Neural progenitor cell (in vitro differentiated cells): ENCODE measurements around the gene CAMK2D. TPM values are rescaled to one million over a fixed set of nuclear protein-coding genes. Genes with fewer than 3 reads are reported as not detected.

Experiments used
- DNase-seq: peaks from one replicate; pipeline ENCODE4 v3.0.0-alpha.2; 2016; ENCODE audit warnings: low spot score
- H2AFZ ChIP-seq: fragments of 200-600 bp; sonication (generic); replicated peaks from 2 replicates; pipeline ENCODE4 v1.6.1; 2016; ENCODE audit warnings: antibody characterized with exemption
- H3F3A ChIP-seq: fragments of 200-600 bp; sonication (generic); 2 replicates; pipeline ENCODE4 v1.6.1; 2016; ENCODE audit warnings: antibody characterized with exemption, low read depth
- H3K27ac ChIP-seq: fragments of 200-600 bp; sonication (generic); 2 replicates; pipeline ENCODE4 v1.5.1; 2016; ENCODE audit warnings: mild to moderate bottlenecking
- H3K27me3 ChIP-seq: fragments of 200-600 bp; sonication (generic); 2 replicates; pipeline ENCODE4 v1.6.1; 2016; ENCODE audit warnings: mild to moderate bottlenecking, moderate library complexity
- H3K36me3 ChIP-seq: fragments of 200-600 bp; sonication (generic); 2 replicates; pipeline ENCODE4 v1.5.1; 2016
- H3K4me1 ChIP-seq: fragments of 200-600 bp; sonication (generic); 2 replicates; pipeline ENCODE4 v1.6.1; 2016; ENCODE audit warnings: mixed run types
- H3K4me2 ChIP-seq: fragments of 200-600 bp; sonication (generic); 2 replicates; pipeline ENCODE4 v1.6.1; 2016
- H3K4me3 ChIP-seq: fragments of 200-600 bp; sonication (generic); 2 replicates; pipeline ENCODE4 v1.5.1; 2016
- H3K79me2 ChIP-seq: fragments of 200-600 bp; sonication (generic); 2 replicates; pipeline ENCODE4 v1.6.1; 2016; ENCODE audit warnings: low read depth
- H3K9ac ChIP-seq: fragments of 200-600 bp; sonication (generic); 2 replicates; pipeline ENCODE4 v1.6.1; 2016
- H3K9me3 ChIP-seq: fragments of 200-600 bp; sonication (generic); 2 replicates; pipeline ENCODE4 v1.5.1; 2016; ENCODE audit warnings: low read depth
- H4K20me1 ChIP-seq: fragments of 200-600 bp; sonication (generic); 2 replicates; pipeline ENCODE4 v1.6.1; 2016; ENCODE audit warnings: low read depth
- H3K27ac Mint-ChIP-seq: 3 replicates; pipeline ENCODE4 v1.8.0; 2021; ENCODE audit warnings: mixed read lengths
- H3K27me3 Mint-ChIP-seq: 2 replicates; pipeline ENCODE4 v1.8.0; 2022; ENCODE audit warnings: low read depth, mild to moderate bottlenecking, inconsistent platforms, moderate library complexity, mixed read lengths; ENCODE audit not compliant: insufficient read depth
- H3K36me3 Mint-ChIP-seq: 3 replicates; pipeline ENCODE4 v1.8.0; 2021; ENCODE audit warnings: mixed read lengths
- H3K4me1 Mint-ChIP-seq: 3 replicates; pipeline ENCODE4 v1.8.0; 2021; ENCODE audit warnings: mixed read lengths
- H3K4me3 Mint-ChIP-seq: 3 replicates; pipeline ENCODE4 v1.8.0; 2021; ENCODE audit warnings: mild to moderate bottlenecking, moderate library complexity, mixed read lengths
- H3K9me3 Mint-ChIP-seq: 3 replicates; pipeline ENCODE4 v1.8.0; 2020; ENCODE audit warnings: mixed read lengths
- CTCF ChIP-seq: fragments of 200-600 bp; sonication (generic); IDR thresholded peaks from 2 replicates; pipeline ENCODE4 v1.5.1; 2017; ENCODE audit warnings: antibody characterized with exemption, mild to moderate bottlenecking
- EZH2 ChIP-seq: fragments of 200-600 bp; sonication (generic); IDR thresholded peaks from 2 replicates; pipeline ENCODE4 v1.6.1; 2017; ENCODE audit warnings: antibody characterized with exemption, mild to moderate bottlenecking, moderate library complexity
- EZH2phosphoT487 ChIP-seq: fragments of 200-600 bp; sonication (generic); IDR thresholded peaks from 2 replicates; pipeline ENCODE4 v1.6.1; 2017; ENCODE audit warnings: antibody characterized with exemption
- total RNA-seq: library from RNA; depleted of rRNA; stranded (reverse); fragments of >200 nt; gene quantifications from 2 replicates; pipeline ENCODE4 v1.2.3, GENCODE V29; 2015; ENCODE audit warnings: low replicate concordance

Gene CAMK2D
- total RNA-seq, 1 donor from 2014 or later, result 33.2 TPM

- H3K4me2 ChIP-seq, result no peak overlapping the region
- TF ChIP-seq EZH2 (no peak), EZH2phosphoT487 (no peak), CTCF (no peak)
- no peak overlapping the region for H2AFZ ChIP-seq
- Mint-ChIP-seq H3K36me3 (no peaks in the 10 kb centered on the region), H3K4me3 (no peak overlapping the region), H3K4me1 (peaks cover 2% of the 10 kb centered on the region), H3K27me3 (peaks cover 3% of the 10 kb centered on the region), H3K27ac (no peak overlapping the region), H3K9me3 (no peaks in the 10 kb centered on the region)
- no peaks in the 10 kb centered on the region for H3K27me3 ChIP-seq
- DNase-seq, result no peak
- no peak overlapping the region for H3K4me3 ChIP-seq
- H3K4me1 ChIP-seq, result peaks cover 6% of the 10 kb centered on the region
- no peak overlapping the region for H3K27ac ChIP-seq
- no peak overlapping the region for H3K9ac ChIP-seq
- H3F3A ChIP-seq, result no peaks in the 10 kb centered on the region
- no peaks in the 10 kb centered on the region for H3K36me3 ChIP-seq
- no peaks in the 10 kb centered on the region for H4K20me1 ChIP-seq
- H3K9me3 ChIP-seq, result no peaks in the 10 kb centered on the region
- no peaks in the 10 kb centered on the region for H3K79me2 ChIP-seq
Measured at GRCh38 chr4:113564493-113564892, 197.0 kb downstream of the CAMK2D start.

GRCh38 chr4:113563691-113564378 lies 197.7 kb downstream of the CAMK2D start:
- Histone ChIP-seq H3F3A (no peaks in the 10 kb centered on the region), H3K79me2 (no peaks in the 10 kb centered on the region), H3K27me3 (no peaks in the 10 kb centered on the region), H2AFZ (no peak overlapping the region), H4K20me1 (no peaks in the 10 kb centered on the region), H3K4me2 (no peak overlapping the region), H3K27ac (no peak overlapping the region), H3K4me1 (peaks cover 6% of the 10 kb centered on the region), H3K9me3 (no peaks in the 10 kb centered on the region), H3K36me3 (no peaks in the 10 kb centered on the region), H3K9ac (no peak overlapping the region), H3K4me3 (no peak overlapping the region)
- Mint-ChIP-seq H3K36me3 (no peaks in the 10 kb centered on the region), H3K27ac (no peak overlapping the region), H3K4me3 (no peak overlapping the region), H3K9me3 (no peaks in the 10 kb centered on the region), H3K4me1 (peaks cover 2% of the 10 kb centered on the region), H3K27me3 (peaks cover 3% of the 10 kb centered on the region)
- TF ChIP-seq EZH2phosphoT487 (no peak), CTCF (no peak), EZH2 (no peak)
- no peak for DNase-seq

DNA sequence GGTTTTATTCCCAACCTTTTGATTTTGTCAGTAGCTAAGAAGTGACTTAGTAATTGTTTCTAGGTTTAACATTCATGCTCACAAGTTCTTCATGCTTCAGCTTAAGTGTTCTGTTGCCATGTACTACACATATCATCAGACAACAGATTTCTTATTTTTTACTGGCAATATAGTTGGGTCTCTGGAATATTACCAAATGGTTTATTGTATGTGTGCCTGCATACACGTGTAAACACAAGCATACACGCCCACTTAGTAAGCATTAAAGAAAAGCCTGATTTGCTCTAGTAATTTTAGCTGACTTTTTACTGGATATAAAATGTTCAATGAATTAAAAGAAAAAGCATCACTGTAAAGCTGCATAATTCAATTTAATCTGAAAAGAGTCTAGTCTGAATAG lies 199.8 kb downstream of the CAMK2D start:
- no peak overlapping the region for H3K27ac ChIP-seq
- no peak for TF ChIP-seq EZH2phosphoT487
- no peak for TF ChIP-seq EZH2
- no peak overlapping the region for H2AFZ ChIP-seq
- no peaks in the 10 kb centered on the region for H3K36me3 ChIP-seq
- H3K4me1 ChIP-seq, result peaks cover 6% of the 10 kb centered on the region
- no peak for DNase-seq
- no peak overlapping the region for H3K4me3 ChIP-seq
- no peaks in the 10 kb centered on the region for H3K9me3 Mint-ChIP-seq
- no peak overlapping the region for H3K27ac Mint-ChIP-seq
- peaks cover under 1% of the 10 kb centered on the region for H3K4me1 Mint-ChIP-seq
- H3K79me2 ChIP-seq, result no peaks in the 10 kb centered on the region
- H3F3A ChIP-seq, result no peaks in the 10 kb centered on the region
- no peaks in the 10 kb centered on the region for H3K36me3 Mint-ChIP-seq
- H3K27me3 ChIP-seq, result no peaks in the 10 kb centered on the region
- H3K4me3 Mint-ChIP-seq, result no peak overlapping the region
- H4K20me1 ChIP-seq, result no peaks in the 10 kb centered on the region
- H3K27me3 Mint-ChIP-seq, result peaks cover 3% of the 10 kb centered on the region
- H3K9me3 ChIP-seq, result no peaks in the 10 kb centered on the region
- no peak overlapping the region for H3K9ac ChIP-seq
- no peak overlapping the region for H3K4me2 ChIP-seq

- Histone ChIP-seq H3K9ac (no peak overlapping the region), H2AFZ (no peak overlapping the region), H3K36me3 (no peaks in the 10 kb centered on the region)
Measured at GRCh38 chr4:113561092-113561491, 200.4 kb downstream of the CAMK2D start.

More at GRCh38 chr4:113561092-113561491, 200.4 kb downstream of the CAMK2D start:
- no peaks in the 10 kb centered on the region for H3K36me3 Mint-ChIP-seq
- H3K27me3 Mint-ChIP-seq, result no peaks in the 10 kb centered on the region
- TF ChIP-seq CTCF (no peak), EZH2phosphoT487 (no peak), EZH2 (no peak)
- Histone ChIP-seq H3K27me3 (no peaks in the 10 kb centered on the region), H4K20me1 (no peaks in the 10 kb centered on the region), H3F3A (no peaks in the 10 kb centered on the region), H3K4me2 (no peak overlapping the region), H3K4me3 (no peak overlapping the region), H3K9me3 (no peaks in the 10 kb centered on the region), H3K79me2 (no peaks in the 10 kb centered on the region), H3K4me1 (peaks cover 6% of the 10 kb centered on the region), H3K27ac (no peak overlapping the region)
- no peak overlapping the region for H3K4me3 Mint-ChIP-seq
- no peak overlapping the region for H3K27ac Mint-ChIP-seq
- H3K4me1 Mint-ChIP-seq, result no peaks in the 10 kb centered on the region
- DNase-seq, result no peak
- H3K9me3 Mint-ChIP-seq, result no peaks in the 10 kb centered on the region
